Measurements from ENCODE around the gene DCLK3. TPM values are rescaled to one million over a fixed set of nuclear protein-coding genes. Genes with fewer than 3 reads are reported as not detected.

DCLK3 gene
- total and polyA plus RNA-seq, 2 of the 8 experiments (the other 6 are each of a cell fraction or from before 2014, with no cell fraction given): 0.27 to 0.63 TPM

DNA sequence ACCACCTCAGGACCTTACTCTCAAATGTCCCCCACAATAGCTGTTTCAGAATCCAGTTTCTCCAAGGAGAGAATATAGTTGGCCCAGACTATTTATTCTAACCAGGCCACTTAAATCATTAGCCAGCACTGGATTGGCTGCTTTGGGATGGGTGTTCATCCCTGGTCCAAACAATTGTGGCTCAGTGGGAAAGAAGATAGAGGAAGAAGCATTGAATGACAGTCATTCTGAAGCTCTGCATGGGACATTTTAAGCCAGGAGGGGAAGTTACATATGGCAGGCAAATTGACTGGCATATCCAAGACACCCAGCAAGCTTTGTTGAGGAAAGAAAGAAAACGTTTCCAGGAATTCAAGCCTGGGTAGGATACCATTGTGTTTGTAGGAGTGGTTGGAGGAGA is 5.6 kb upstream of the DCLK3 start (continued):
- TF ChIP-seq EZH2 (IDR thresholded peaks at IDR 0.05; ENCODE audit: low read depth, low read length, severe bottlenecking) (no peak), ZNF274 (IDR thresholded peaks at IDR 0.05; ENCODE audit: borderline replicate concordance, extremely low read depth, low read length) (no peak), HDAC6 (IDR thresholded peaks at IDR 0.05; ENCODE audit: low read depth, low read length) (no peak), YY1 (IDR thresholded peaks at IDR 0.05; ENCODE audit: low read depth, low read length) (no peak), EGR1 (IDR thresholded peaks at IDR 0.05; ENCODE audit: borderline replicate concordance, low read depth, low read length) (no peak), RAD21 (IDR thresholded peaks at IDR 0.05 in 1 of 2, conservative IDR thresholded peaks at IDR 0.05 in 1 of 2; ENCODE audit: low read depth in 2 of 2, low read length in 2 of 2) (no peak), POU5F1 (IDR thresholded peaks at IDR 0.05; ENCODE audit: low read depth, low read length) (no peak), TAF1 (IDR thresholded peaks at IDR 0.05; ENCODE audit: low read depth, low read length) (no peak)
